Cardiac fibroblast (primary cell): ENCODE results near the gene TTLL7.

ENCODE experiments used
- DNase-seq, 2 donors: peaks; one replicate each; pipeline versions ENCODE4 v3.0.0 to v3.0.0-alpha.2; 2010; ENCODE audit warnings: low read depth in 2 of 2
- H3K4me3 ChIP-seq, 2 donors: replicated peaks in 1 of 2; 1 replicate in 1 of 2; 2 replicates in 1 of 2; pipeline ENCODE4 v1.5.1; 2011; ENCODE audit warnings: low read depth in 2 of 2, low read length in 2 of 2, mild to moderate bottlenecking in 2 of 2, moderate library complexity in 1 of 2
- TF ChIP-seq, protein P1 (sequence below): IDR thresholded peaks from one replicate; pipeline ENCODE4 v1.5.1; 2011; ENCODE audit warnings: low read depth, mild to moderate bottlenecking, low read length, inconsistent platforms

Gene TTLL7

DNA sequence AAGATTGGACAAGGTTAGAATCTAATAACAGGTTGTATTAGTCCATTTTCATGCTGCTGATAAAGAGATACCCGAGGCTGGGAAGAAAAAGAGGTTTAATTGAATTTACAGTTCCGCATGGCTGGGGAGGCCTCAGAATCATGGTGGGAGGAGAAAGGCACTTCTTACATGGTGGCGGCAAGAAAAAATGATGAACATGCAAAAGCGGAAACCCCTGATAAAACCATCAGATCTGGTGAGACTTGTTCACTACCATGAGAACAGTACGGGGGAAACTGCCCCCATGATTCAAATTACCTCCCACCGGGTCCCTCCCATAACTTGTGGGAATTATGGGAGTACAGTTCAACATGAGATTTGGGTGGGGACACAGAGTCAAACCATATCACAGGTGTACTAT lies 22.9 kb upstream of the TTLL7 start:
- DNase-seq, result no peak
- TF ChIP-seq, protein P1, sequence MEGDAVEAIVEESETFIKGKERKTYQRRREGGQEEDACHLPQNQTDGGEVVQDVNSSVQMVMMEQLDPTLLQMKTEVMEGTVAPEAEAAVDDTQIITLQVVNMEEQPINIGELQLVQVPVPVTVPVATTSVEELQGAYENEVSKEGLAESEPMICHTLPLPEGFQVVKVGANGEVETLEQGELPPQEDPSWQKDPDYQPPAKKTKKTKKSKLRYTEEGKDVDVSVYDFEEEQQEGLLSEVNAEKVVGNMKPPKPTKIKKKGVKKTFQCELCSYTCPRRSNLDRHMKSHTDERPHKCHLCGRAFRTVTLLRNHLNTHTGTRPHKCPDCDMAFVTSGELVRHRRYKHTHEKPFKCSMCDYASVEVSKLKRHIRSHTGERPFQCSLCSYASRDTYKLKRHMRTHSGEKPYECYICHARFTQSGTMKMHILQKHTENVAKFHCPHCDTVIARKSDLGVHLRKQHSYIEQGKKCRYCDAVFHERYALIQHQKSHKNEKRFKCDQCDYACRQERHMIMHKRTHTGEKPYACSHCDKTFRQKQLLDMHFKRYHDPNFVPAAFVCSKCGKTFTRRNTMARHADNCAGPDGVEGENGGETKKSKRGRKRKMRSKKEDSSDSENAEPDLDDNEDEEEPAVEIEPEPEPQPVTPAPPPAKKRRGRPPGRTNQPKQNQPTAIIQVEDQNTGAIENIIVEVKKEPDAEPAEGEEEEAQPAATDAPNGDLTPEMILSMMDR, result no peak
- H3K4me3 ChIP-seq, result no peak overlapping the region

DNA sequence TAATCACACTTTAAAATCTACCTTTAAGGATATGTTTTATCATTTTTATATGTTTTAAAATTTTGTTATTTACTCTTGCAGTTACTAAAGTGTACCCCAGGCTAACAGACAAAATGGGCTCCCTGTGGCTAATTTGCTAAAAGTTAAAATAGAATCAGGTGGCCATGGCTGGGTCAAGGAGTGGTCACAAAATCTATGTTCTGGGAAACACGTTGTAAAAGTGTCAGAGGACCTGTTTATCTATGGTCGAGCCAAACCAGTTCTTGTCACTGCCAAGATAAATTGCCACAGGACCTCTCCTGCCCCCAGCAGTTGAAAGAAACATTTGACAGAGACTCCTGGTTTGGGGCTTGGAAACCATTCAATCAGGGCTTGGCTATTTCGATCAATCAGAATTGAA lies 21.2 kb upstream of the TTLL7 start:
- no peak for DNase-seq
- TF ChIP-seq, protein P1, result no peak
- no peak overlapping the region for H3K4me3 ChIP-seq

DNA sequence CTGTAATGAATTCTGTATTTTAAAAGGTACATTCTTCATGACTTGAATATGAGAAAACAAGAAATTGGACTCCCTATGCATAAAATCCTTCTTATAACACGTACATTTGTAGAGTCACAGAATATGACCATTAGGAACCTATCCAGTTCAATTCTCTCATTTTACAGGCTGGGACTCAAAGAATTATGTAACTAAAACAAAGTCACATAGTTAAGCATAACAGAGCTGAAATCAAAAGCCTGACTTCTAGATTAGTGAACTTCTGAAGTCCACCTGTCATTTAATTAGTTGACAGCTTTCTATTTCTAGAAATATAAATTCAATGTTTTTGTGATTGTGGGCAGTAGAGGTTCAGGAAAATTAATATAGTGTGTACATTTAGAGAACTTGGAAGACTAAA lies 20.3 kb upstream of the TTLL7 start:
- H3K4me3 ChIP-seq, result no peak overlapping the region
- no peak for DNase-seq
- TF ChIP-seq, protein P1, result no peak

DNA sequence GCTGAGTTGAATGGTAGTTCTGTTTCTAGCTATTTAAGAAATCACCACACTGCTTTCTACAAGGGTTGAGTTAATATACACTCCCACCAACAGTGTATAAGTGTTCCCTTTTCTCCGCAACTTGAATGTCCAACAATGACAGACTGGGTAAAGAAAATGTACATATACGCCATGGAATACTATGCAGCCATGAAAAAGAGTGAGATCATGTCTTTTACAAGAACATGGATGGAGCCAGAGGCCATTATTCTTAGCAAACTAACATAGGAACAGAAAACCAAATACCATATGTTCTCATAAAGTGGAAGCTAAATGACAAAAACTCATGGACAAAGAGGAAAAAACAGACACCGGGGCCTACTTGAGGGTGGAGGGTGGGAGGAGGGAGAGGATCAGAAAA lies 14.8 kb upstream of the TTLL7 start:
- no peak overlapping the region for H3K4me3 ChIP-seq
- DNase-seq, result no peak
- TF ChIP-seq, protein P1, result no peak

DNA sequence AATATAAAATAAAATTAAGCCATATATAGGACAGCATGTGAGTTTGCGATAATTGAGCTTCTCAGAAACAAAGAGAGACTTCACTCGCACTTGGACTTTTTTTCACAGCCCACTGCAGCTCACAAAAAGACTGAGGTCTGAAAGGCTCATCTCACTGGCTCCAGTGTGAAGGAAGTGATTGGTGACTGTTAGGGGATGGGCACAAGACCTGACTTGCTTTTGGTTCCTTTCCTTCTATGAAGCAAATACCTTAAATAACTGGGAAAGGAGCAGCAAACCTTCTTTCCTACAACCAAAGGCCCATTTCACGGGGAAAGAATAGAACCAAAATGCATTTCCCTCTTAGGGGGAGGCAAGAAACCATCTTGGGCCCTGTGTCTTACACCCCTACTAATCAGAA lies 13.1 kb upstream of the TTLL7 start:
- no peak overlapping the region for H3K4me3 ChIP-seq
- no peak for DNase-seq
- TF ChIP-seq, protein P1, result no peak

DNA sequence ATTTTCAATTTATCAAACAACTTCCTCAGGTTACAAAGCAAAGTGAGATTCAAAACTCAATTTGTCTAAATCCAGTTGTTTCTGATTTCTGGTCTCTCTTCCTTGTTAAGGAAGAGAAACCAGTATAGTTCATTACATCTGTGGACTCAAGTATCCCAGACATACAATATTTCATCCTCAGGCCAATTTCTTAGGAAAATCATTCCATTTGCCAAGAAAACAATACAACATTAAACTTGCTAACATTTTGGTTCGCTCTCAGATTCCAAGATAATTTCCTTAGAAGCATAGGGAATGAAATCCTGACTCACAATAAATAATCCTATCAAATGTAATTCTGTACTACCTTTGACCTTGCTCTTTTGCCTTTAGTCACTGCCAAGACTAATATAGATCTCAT lies 11.2 kb upstream of the TTLL7 start:
- no peak overlapping the region for H3K4me3 ChIP-seq
- TF ChIP-seq, protein P1, result no peak
- no peak for DNase-seq

DNA sequence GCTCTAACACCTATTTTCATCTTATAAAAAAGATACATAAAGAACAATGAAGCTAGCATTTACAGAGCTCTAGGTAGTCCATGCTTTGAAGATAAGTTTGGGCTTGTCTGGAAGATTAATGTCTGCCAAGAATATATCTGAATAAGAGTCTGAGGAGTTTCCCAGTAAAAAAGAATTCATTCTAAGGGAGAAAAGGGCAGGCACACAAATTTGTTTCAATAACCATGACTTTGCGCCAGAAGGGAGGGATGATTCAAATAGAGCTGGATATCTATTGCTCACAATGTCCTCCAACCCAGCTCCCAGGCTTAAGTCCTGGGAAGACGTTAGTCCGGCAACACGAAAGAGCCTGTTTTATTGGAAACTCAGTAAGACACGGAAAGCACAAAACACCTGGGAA lies 9.7 kb upstream of the TTLL7 start:
- no peak for DNase-seq
- TF ChIP-seq, protein P1, result no peak
- no peak overlapping the region for H3K4me3 ChIP-seq
